Measurements from ENCODE around the gene PTPA. TPM values are rescaled to one million over a fixed set of nuclear protein-coding genes. Genes with fewer than 3 reads are reported as not detected.

The PTPA gene
- polyA plus RNA-seq, 3 donors, result 118 to 133 (median 129) TPM

- no peak for DNase-seq
These were observed 20.3 kb downstream of the PTPA start for GRCh38 chr9:129131300-129132145.

GRCh38 chr9:129133082-129133481 is 21.9 kb downstream of the PTPA start:
- DNase-seq, result no peak

- no peak for DNase-seq
These were observed 24.3 kb downstream of the PTPA start for GRCh38 chr9:129135476-129135875.

GRCh38 chr9:129136446-129137035 is 25.3 kb downstream of the PTPA start:
- DNase-seq, result no peak

GRCh38 chr9:129137292-129138143 is 26.3 kb downstream of the PTPA start:
- DNase-seq, result no peak

- no peak for DNase-seq
These were observed 26.9 kb downstream of the PTPA start for GRCh38 chr9:129138144-129138462.

- no peak for DNase-seq
These were observed 27.4 kb downstream of the PTPA start for GRCh38 chr9:129138476-129139232.

- DNase-seq, result peak; percentile 89
These were observed 28.2 kb downstream of the PTPA start for GRCh38 chr9:129139233-129139992.

GRCh38 chr9:129139993-129140396 is 28.8 kb downstream of the PTPA start:
- peak; percentile 98 for DNase-seq

- DNase-seq, result no peak
These were observed 29.3 kb downstream of the PTPA start for GRCh38 chr9:129140397-129141065.

- DNase-seq, result no peak
These were observed 30.1 kb downstream of the PTPA start for GRCh38 chr9:129141066-129142041.

- DNase-seq, result no peak
These were observed 31.1 kb downstream of the PTPA start for GRCh38 chr9:129142138-129142935.

GRCh38 chr9:129143031-129143927 is 32.1 kb downstream of the PTPA start:
- DNase-seq, result peak; percentile 95

GRCh38 chr9:129145316-129145715 is 34.1 kb downstream of the PTPA start:
- no peak for DNase-seq

- DNase-seq, result peak; percentile 73
These were observed 34.7 kb downstream of the PTPA start for GRCh38 chr9:129145841-129146292.

GRCh38 chr9:129146441-129146941 is 35.3 kb downstream of the PTPA start:
- no peak for DNase-seq

All from renal pelvis (tissue), 4 donors.